IMR-90 (cell line): Measurements from ENCODE around the gene ADRA2A. TPM values are rescaled to one million over a fixed set of nuclear protein-coding genes. Genes with fewer than 3 reads are reported as not detected.

ENCODE experiments used
- ATAC-seq: fragments of 200-7000 bp; cut with Tn5 transposase; 2 replicates; pipeline ENCODE4 v1.9.1; 2020; ENCODE audit warnings: low read depth, mild to moderate bottlenecking, moderate library complexity
- BruUV-seq: library from RNA; stranded (reverse); fragments of 400-500 nt; replicated peaks from 2 replicates; lab custom pipeline; 2021; lab: Mats Ljungman, UMichigan
- CTCF ChIA-PET: fragments of 300-600 bp; formaldehyde crosslinking; extraction: SDS; loops from one replicate; lab custom pipeline; 2021; ENCODE audit warnings: antibody characterized with exemption; lab: Yijun Ruan, JAX
- POLR2A ChIA-PET: fragments of 300-600 bp; sonication (Branson Sonifier 250); formaldehyde crosslinking; loops from one replicate; lab custom pipeline; 2022; ENCODE audit warnings: antibody characterized with exemption; ENCODE audit not compliant: unreplicated experiment; lab: Charles Lee
- DNase-seq: peaks from one replicate; pipeline ENCODE4 v3.0.0; 2013
- H2AFZ ChIP-seq: replicated peaks from 2 replicates; pipeline ENCODE3; 2013; ENCODE audit warnings: low read length, mild to moderate bottlenecking; ENCODE audit not compliant: poor library complexity
- H2AK5ac ChIP-seq: 2 replicates; pipeline ENCODE4 v1.6.1; 2013; ENCODE audit warnings: low read depth, low read length, inconsistent platforms
- H2AK9ac ChIP-seq: replicated peaks from 2 replicates; pipeline ENCODE3; 2013; ENCODE audit warnings: mild to moderate bottlenecking, low read depth, low read length, moderate library complexity; ENCODE audit not compliant: poor library complexity
- H2BK120ac ChIP-seq: 2 replicates; pipeline ENCODE4 v1.6.1; 2013; ENCODE audit warnings: low read depth, low read length, inconsistent platforms
- H2BK15ac ChIP-seq: 3 replicates; pipeline ENCODE4 v1.6.1; 2013; ENCODE audit warnings: low read depth, low read length, inconsistent platforms
- H2BK20ac ChIP-seq: 2 replicates; pipeline ENCODE4 v1.6.1; 2013; ENCODE audit warnings: low read depth, mild to moderate bottlenecking, inconsistent platforms, low read length, moderate library complexity
- H2BK5ac ChIP-seq: 2 replicates; pipeline ENCODE4 v1.6.1; 2013; ENCODE audit warnings: mild to moderate bottlenecking, low read depth, low read length, inconsistent platforms; ENCODE audit not compliant: poor library complexity, severe bottlenecking
- H3K14ac ChIP-seq: replicated peaks from 2 replicates; pipeline ENCODE4 v1.6.1; 2013; ENCODE audit warnings: low read depth, low read length, inconsistent platforms
- H3K18ac ChIP-seq: 2 replicates; pipeline ENCODE4 v1.6.1; 2013; ENCODE audit warnings: low read depth, low read length, control low read depth
- H3K23ac ChIP-seq: 2 replicates; pipeline ENCODE4 v1.6.1; 2013; ENCODE audit warnings: low read depth, low read length, inconsistent platforms
- H3K27ac ChIP-seq: 2 replicates; pipeline ENCODE4 v1.5.1; 2013; ENCODE audit warnings: mild to moderate bottlenecking, control low read depth, low read length; ENCODE audit not compliant: insufficient read depth
- H3K27me3 ChIP-seq: 2 replicates; pipeline ENCODE4 v1.6.1; 2013; ENCODE audit warnings: low read length; ENCODE audit not compliant: control insufficient read depth, insufficient read depth
- H3K36me3 ChIP-seq: 2 replicates; pipeline ENCODE4 v1.6.1; 2013; ENCODE audit warnings: low read length, mixed read lengths; ENCODE audit not compliant: control insufficient read depth, insufficient read depth
- H3K4ac ChIP-seq: 2 replicates; pipeline ENCODE4 v1.6.1; 2013; ENCODE audit warnings: low read depth, low read length, inconsistent platforms
- H3K4me1 ChIP-seq: 2 replicates; pipeline ENCODE4 v1.6.1; 2013; ENCODE audit warnings: low read length, mixed read lengths; ENCODE audit not compliant: control insufficient read depth, insufficient read depth
- H3K4me2 ChIP-seq: 2 replicates; pipeline ENCODE4 v1.6.1; 2013; ENCODE audit warnings: low read depth, mild to moderate bottlenecking, control low read depth, low read length, moderate library complexity
- H3K4me3 ChIP-seq: 2 replicates; pipeline ENCODE4 v1.5.1; 2013; ENCODE audit warnings: low read depth, mild to moderate bottlenecking, control low read depth, low read length, moderate library complexity; ENCODE audit not compliant: insufficient read depth
- H3K56ac ChIP-seq: 2 replicates; pipeline ENCODE4 v1.6.1; 2013; ENCODE audit warnings: low read length, inconsistent platforms; ENCODE audit not compliant: insufficient read depth; ENCODE audit errors: extremely low read depth
- H3K79me1 ChIP-seq, 2 experiments: 2 replicates each; pipeline ENCODE4 v1.6.1; 2013; ENCODE audit warnings: low read length in 2 of 2, inconsistent platforms in 1 of 2, low read depth in 1 of 2
- H3K9ac ChIP-seq: 2 replicates; pipeline ENCODE4 v1.6.1; 2013; ENCODE audit warnings: low read depth, low read length, control low read depth
- H3K9me1 ChIP-seq: 2 replicates; pipeline ENCODE4 v1.6.1; 2013; ENCODE audit warnings: low read length, inconsistent platforms; ENCODE audit not compliant: insufficient read depth
- H3K9me3 ChIP-seq: 2 replicates; pipeline ENCODE4 v1.6.1; 2013; ENCODE audit warnings: low read length; ENCODE audit not compliant: control insufficient read depth, insufficient read depth
- H4K20me1 ChIP-seq: 2 replicates; pipeline ENCODE4 v1.6.1; 2013; ENCODE audit warnings: low read length, inconsistent platforms; ENCODE audit not compliant: insufficient read depth
- H4K5ac ChIP-seq: 2 replicates; pipeline ENCODE4 v1.6.1; 2013; ENCODE audit warnings: mild to moderate bottlenecking, low read depth, low read length, control low read depth
- H4K8ac ChIP-seq, 2 experiments: 2 replicates each; pipeline ENCODE4 v1.6.1; 2013; ENCODE audit warnings: low read depth in 2 of 2, low read length in 2 of 2, control low read depth in 1 of 2, inconsistent platforms in 1 of 2
- H4K91ac ChIP-seq: 2 replicates; pipeline ENCODE4 v1.6.1; 2013; ENCODE audit warnings: low read depth, low read length, inconsistent platforms; ENCODE audit not compliant: insufficient read depth
- CEBPB ChIP-seq: IDR thresholded peaks from 2 replicates; pipeline ENCODE4 v1.6.1; 2012; ENCODE audit warnings: low read depth, low read length, improper control_type of control experiment
- CTCF ChIP-seq: conservative IDR thresholded peaks from 2 replicates; pipeline ENCODE4 v1.5.1; 2012; ENCODE audit warnings: mild to moderate bottlenecking, low read depth, low read length, improper control_type of control experiment
- MAFK ChIP-seq: IDR thresholded peaks from 2 replicates; pipeline ENCODE4 v1.6.1; 2012; ENCODE audit warnings: low read depth, low read length, improper control_type of control experiment
- MXI1 ChIP-seq: IDR thresholded peaks from 2 replicates; pipeline ENCODE4 v1.6.1; 2012; ENCODE audit warnings: low read depth, mild to moderate bottlenecking, low read length, moderate library complexity, borderline replicate concordance
- RCOR1 ChIP-seq: IDR thresholded peaks from 2 replicates; pipeline ENCODE4 v1.6.1; 2012; ENCODE audit warnings: mild to moderate bottlenecking, low read length, improper control_type of control experiment; ENCODE audit not compliant: insufficient replicate concordance
- RFX5 ChIP-seq: IDR thresholded peaks from 2 replicates; pipeline ENCODE4 v1.8.0; 2012; ENCODE audit warnings: low read depth, mild to moderate bottlenecking, low read length, moderate library complexity
- USF2 ChIP-seq: fragments of 150-350 bp; IDR thresholded peaks from 2 replicates; pipeline ENCODE4 v1.6.1; 2017; ENCODE audit warnings: mild to moderate bottlenecking, antibody characterized with exemption, low read length, low read depth
- WGBS, 2 experiments: methylation state at CpG; one replicate each; pipeline versions ENCODE4 v1.1.5 to v1.1.7; 2013; ENCODE audit warnings: missing lambda C conversion rate in 2 of 2; ENCODE audit not compliant: insufficient read length in 1 of 2; ENCODE audit errors: extremely low coverage in 2 of 2; 5-methylcytosine and 5-hydroxymethylcytosine counted together
- dilution Hi-C: fragments of 300-500 bp; cut with HindIII; formaldehyde crosslinking; loops from one replicate; pipeline ENCODE4 v1.14.3; 2018; ENCODE audit warnings: low sequenced_read_pairs; ENCODE audit not compliant: unreplicated experiment
- in situ Hi-C: fragments of 300-500 bp; cut with MboI; formaldehyde crosslinking; loops from 3 replicates; pipeline ENCODE4 v1.14.3; 2019; ENCODE audit warnings: low sequenced_read_pairs, inconsistent platforms, mixed read lengths
- intact Hi-C: fragments of 100-400 bp; cut with micrococcal nuclease; formaldehyde crosslinking; loops from 2 replicates; pipeline ENCODE4 v1.10.0; 2022
- polyA plus RNA-seq, 3 experiments: library from polyadenylated mRNA; depleted of rRNA; stranded (reverse); fragments of >200 nt; gene quantifications; 2 replicates each; pipeline ENCODE4 v1.2.3, GENCODE V29; 2012; ENCODE audit warnings: low replicate concordance in 1 of 3
- total RNA-seq: library from RNA; depleted of rRNA; stranded (reverse); fragments of >200 nt; gene quantifications from 2 replicates; pipeline ENCODE4 v1.2.3, GENCODE V29; 2012
- TF ChIP-seq, protein P1 (sequence below): fragments of 150-350 bp; IDR thresholded peaks from 2 replicates; pipeline ENCODE4 v1.6.1; 2016; ENCODE audit warnings: low read depth, mild to moderate bottlenecking, low read length, moderate library complexity, borderline replicate concordance

ADRA2A gene
- total and polyA plus RNA-seq, 2 of the 4 experiments (the other 2 are of a cell fraction) = not detected

DNA sequence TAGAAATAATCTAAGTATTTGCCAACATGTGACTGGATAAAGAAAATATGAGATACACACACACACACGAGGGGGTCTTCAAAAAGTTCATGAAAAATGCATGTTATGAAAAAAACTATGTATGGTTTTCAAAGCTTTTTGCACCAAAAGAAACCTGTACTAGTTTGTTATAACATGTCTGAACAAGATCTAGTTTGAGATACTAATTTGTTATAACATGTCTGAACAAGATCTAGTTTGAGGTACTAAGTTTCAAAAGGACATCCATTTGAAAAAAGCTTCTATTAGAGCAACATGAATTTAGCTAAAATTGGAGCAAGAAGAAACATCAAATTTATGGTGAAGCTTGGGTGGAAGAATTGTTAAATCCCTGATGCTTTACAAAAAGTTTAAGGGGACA, 19.8 kb upstream of the ADRA2A start:
- no peak overlapping the region for H3K9ac ChIP-seq
- H4K8ac ChIP-seq = no peak overlapping the region
- no peak overlapping the region for H2BK15ac ChIP-seq
- H3K9me1 ChIP-seq = no peaks in the 10 kb centered on the region
- H2BK120ac ChIP-seq = no peak overlapping the region
- no peaks in the 10 kb centered on the region for H3K9me3 ChIP-seq
- no peak overlapping the region for H4K91ac ChIP-seq
- no peak overlapping the region for H2BK20ac ChIP-seq
- TF ChIP-seq CTCF (no peak), CEBPB (no peak), MXI1 (no peak), RFX5 (no peak), RCOR1 (no peak), USF2 (no peak), MAFK (no peak)
- TF ChIP-seq, protein P1, sequence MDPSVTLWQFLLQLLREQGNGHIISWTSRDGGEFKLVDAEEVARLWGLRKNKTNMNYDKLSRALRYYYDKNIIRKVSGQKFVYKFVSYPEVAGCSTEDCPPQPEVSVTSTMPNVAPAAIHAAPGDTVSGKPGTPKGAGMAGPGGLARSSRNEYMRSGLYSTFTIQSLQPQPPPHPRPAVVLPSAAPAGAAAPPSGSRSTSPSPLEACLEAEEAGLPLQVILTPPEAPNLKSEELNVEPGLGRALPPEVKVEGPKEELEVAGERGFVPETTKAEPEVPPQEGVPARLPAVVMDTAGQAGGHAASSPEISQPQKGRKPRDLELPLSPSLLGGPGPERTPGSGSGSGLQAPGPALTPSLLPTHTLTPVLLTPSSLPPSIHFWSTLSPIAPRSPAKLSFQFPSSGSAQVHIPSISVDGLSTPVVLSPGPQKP = no peak
- no peak overlapping the region for H3K4me3 ChIP-seq
- ChIA-PET POLR2A (no interaction called here), CTCF (no interaction called here)
- no peak for DNase-seq
- intact Hi-C loops (no loop called here), dilution Hi-C loops (no loop called here), in situ Hi-C loops (no loop called here)
- WGBS, 2 experiments = no CpG with 5 or more reads among the region's 1 CpG
- H2AK5ac ChIP-seq = no peak overlapping the region
- H3K36me3 ChIP-seq = no peaks in the 10 kb centered on the region
- no peak overlapping the region for H3K56ac ChIP-seq
- H4K20me1 ChIP-seq = no peaks in the 10 kb centered on the region
- H3K27me3 ChIP-seq = no peaks in the 10 kb centered on the region
- no peak overlapping the region for H3K23ac ChIP-seq
- H3K4me1 ChIP-seq = no peaks in the 10 kb centered on the region
- no peak overlapping the region for H2BK5ac ChIP-seq
- no peak overlapping the region for H2AK9ac ChIP-seq
- H3K18ac ChIP-seq = no peak overlapping the region
- no peak overlapping the region for H3K4ac ChIP-seq
- H3K14ac ChIP-seq = no peak overlapping the region
- no TSS peak for BruUV-seq
- no peak overlapping the region for H2AFZ ChIP-seq
- H3K79me1 ChIP-seq = no peaks in the 10 kb centered on the region
- no peak overlapping the region for H4K5ac ChIP-seq
- ATAC-seq = no peak
- no peak overlapping the region for H3K27ac ChIP-seq
- H3K4me2 ChIP-seq = no peak overlapping the region
